ENCODE measurements around the gene NOTCH2.

Gene NOTCH2

GRCh38 chr1:119870917-119871596 lies 198.4 kb downstream of the NOTCH2 start:
- DNase-seq = peak; percentile 42 to 63

GRCh38 chr1:119869995-119870394 lies 199.5 kb downstream of the NOTCH2 start:
- no peak for DNase-seq

GRCh38 chr1:119868176-119868575 lies 201.3 kb downstream of the NOTCH2 start:
- DNase-seq = no peak

- no peak for DNase-seq
These were observed 203.0 kb downstream of the NOTCH2 start for GRCh38 chr1:119866451-119866850.

GRCh38 chr1:119865627-119866026 lies 203.8 kb downstream of the NOTCH2 start:
- no peak for DNase-seq

GRCh38 chr1:119862276-119862675 lies 207.2 kb downstream of the NOTCH2 start:
- no peak for DNase-seq
